Endodermal cell (in vitro differentiated cells): ENCODE results near the gene TFEC. TPM values are rescaled to one million over a fixed set of nuclear protein-coding genes. Genes with fewer than 3 reads are reported as not detected.
A peak's percentile ranks its signal among the peaks of the same experiment; 100 is the strongest.

Experiments used
- DNase-seq: peaks from one replicate; pipeline ENCODE4 v3.0.0-alpha.2; 2017
- H3K27ac ChIP-seq: 2 replicates; pipeline ENCODE4 v1.5.1; 2013; ENCODE audit warnings: mild to moderate bottlenecking, low read depth, low read length, moderate library complexity
- H3K27me3 ChIP-seq: 2 replicates; pipeline ENCODE4 v1.6.1; 2013; ENCODE audit warnings: mild to moderate bottlenecking, low read length, moderate library complexity; ENCODE audit not compliant: insufficient read depth, control insufficient read depth, poor library complexity, severe bottlenecking
- H3K36me3 ChIP-seq: 2 replicates; pipeline ENCODE4 v1.7.0; 2013; ENCODE audit warnings: mild to moderate bottlenecking, low read length, moderate library complexity; ENCODE audit not compliant: control insufficient read depth, insufficient read depth
- H3K4me1 ChIP-seq: one replicate; pipeline ENCODE4 v1.7.0; 2013; ENCODE audit warnings: low read length; ENCODE audit not compliant: control insufficient read depth, insufficient read depth
- H3K4me3 ChIP-seq: 2 replicates; pipeline ENCODE4 v1.5.1; 2013; ENCODE audit warnings: mild to moderate bottlenecking, low read length, moderate library complexity
- H3K9ac ChIP-seq: 2 replicates; pipeline ENCODE4 v1.6.1; 2013; ENCODE audit warnings: mild to moderate bottlenecking, low read length, moderate library complexity; ENCODE audit not compliant: poor library complexity, severe bottlenecking; ENCODE audit errors: extremely low read depth
- H3K9me3 ChIP-seq: 2 replicates; pipeline ENCODE4 v1.6.1; 2013; ENCODE audit warnings: mild to moderate bottlenecking, low read length, moderate library complexity; ENCODE audit not compliant: control insufficient read depth
- H3K27ac Mint-ChIP-seq: 2 replicates; pipeline ENCODE4 v1.8.0; 2020; ENCODE audit warnings: mixed read lengths
- H3K27me3 Mint-ChIP-seq: 2 replicates; pipeline ENCODE4 v1.8.0; 2021; ENCODE audit warnings: mild to moderate bottlenecking, mixed read lengths; ENCODE audit not compliant: insufficient read depth
- H3K36me3 Mint-ChIP-seq: 2 replicates; pipeline ENCODE4 v1.8.0; 2020; ENCODE audit warnings: low read depth, mixed read lengths
- H3K4me1 Mint-ChIP-seq: 2 replicates; pipeline ENCODE4 v1.8.0; 2020; ENCODE audit warnings: mixed read lengths
- H3K4me3 Mint-ChIP-seq: 2 replicates; pipeline ENCODE4 v1.8.0; 2020; ENCODE audit warnings: mild to moderate bottlenecking, moderate library complexity, mixed read lengths
- H3K9me3 Mint-ChIP-seq: 2 replicates; pipeline ENCODE4 v1.8.0; 2020; ENCODE audit warnings: mild to moderate bottlenecking, mixed read lengths
- WGBS, 2 experiments: methylation state at CpG; one replicate each; pipeline versions ENCODE4 v1.1.5 to v1.1.7; 2013; ENCODE audit warnings: missing lambda C conversion rate in 2 of 2, mixed read lengths in 1 of 2; ENCODE audit not compliant: insufficient coverage in 1 of 2, insufficient read length in 1 of 2; 5-methylcytosine and 5-hydroxymethylcytosine counted together
- total RNA-seq, 2 donors: library from RNA; stranded (reverse); fragmentation: NEBNext Ultra II Directional in 1 of 2; extraction: Animal tissue kit (Norgen Biotek cat#: 25700) in 1 of 2; gene quantifications; 2 replicates in 1 of 2; 3 replicates in 1 of 2; pipeline ENCODE4 v1.2.1, GENCODE V29; 2021
- TF ChIP-seq, protein P1 (sequence below): fragments of 200-600 bp; sonication (generic); conservative IDR thresholded peaks from 2 replicates; pipeline ENCODE4 v1.5.0; 2021; ENCODE audit warnings: antibody characterized with exemption, mild to moderate bottlenecking

TFEC gene
- total RNA-seq, 2 donors from 2014 or later = not detected

DNA sequence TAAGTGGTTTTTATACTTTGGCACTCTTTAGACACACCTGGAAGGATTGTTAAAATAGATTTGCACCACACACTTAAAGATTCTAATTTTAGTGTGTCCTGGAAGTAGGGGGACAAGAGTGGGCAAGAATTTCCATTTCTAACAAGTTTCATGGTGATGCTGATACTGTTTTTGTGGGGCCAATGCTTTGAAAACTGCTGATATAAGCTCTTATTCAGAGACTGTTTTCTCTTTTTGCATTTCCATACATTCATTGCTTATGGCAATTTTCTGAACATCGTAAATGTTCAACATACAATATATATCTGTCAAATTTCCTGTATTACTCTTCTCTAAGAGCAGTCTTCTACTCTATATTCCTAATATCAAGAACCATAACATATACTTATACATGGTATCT is 79.0 kb downstream of the TFEC start:
- 71 to 94% methylated on average over 1 of the region's 1 CpG for WGBS, 2 experiments
- H3K4me3 ChIP-seq = no peak overlapping the region
- H3K36me3 ChIP-seq = no peaks in the 10 kb centered on the region
- H3K27me3 ChIP-seq = no peaks in the 10 kb centered on the region
- Mint-ChIP-seq H3K36me3 (no peaks in the 10 kb centered on the region), H3K4me1 (no peaks in the 10 kb centered on the region), H3K4me3 (no peak overlapping the region), H3K27me3 (no peaks in the 10 kb centered on the region), H3K27ac (no peak overlapping the region), H3K9me3 (no peaks in the 10 kb centered on the region)
- H3K27ac ChIP-seq = no peak overlapping the region
- no peak overlapping the region for H3K9ac ChIP-seq
- no peaks in the 10 kb centered on the region for H3K4me1 ChIP-seq
- no peak for DNase-seq
- H3K9me3 ChIP-seq = no peaks in the 10 kb centered on the region
- TF ChIP-seq, protein P1, sequence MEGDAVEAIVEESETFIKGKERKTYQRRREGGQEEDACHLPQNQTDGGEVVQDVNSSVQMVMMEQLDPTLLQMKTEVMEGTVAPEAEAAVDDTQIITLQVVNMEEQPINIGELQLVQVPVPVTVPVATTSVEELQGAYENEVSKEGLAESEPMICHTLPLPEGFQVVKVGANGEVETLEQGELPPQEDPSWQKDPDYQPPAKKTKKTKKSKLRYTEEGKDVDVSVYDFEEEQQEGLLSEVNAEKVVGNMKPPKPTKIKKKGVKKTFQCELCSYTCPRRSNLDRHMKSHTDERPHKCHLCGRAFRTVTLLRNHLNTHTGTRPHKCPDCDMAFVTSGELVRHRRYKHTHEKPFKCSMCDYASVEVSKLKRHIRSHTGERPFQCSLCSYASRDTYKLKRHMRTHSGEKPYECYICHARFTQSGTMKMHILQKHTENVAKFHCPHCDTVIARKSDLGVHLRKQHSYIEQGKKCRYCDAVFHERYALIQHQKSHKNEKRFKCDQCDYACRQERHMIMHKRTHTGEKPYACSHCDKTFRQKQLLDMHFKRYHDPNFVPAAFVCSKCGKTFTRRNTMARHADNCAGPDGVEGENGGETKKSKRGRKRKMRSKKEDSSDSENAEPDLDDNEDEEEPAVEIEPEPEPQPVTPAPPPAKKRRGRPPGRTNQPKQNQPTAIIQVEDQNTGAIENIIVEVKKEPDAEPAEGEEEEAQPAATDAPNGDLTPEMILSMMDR = no peak

DNA sequence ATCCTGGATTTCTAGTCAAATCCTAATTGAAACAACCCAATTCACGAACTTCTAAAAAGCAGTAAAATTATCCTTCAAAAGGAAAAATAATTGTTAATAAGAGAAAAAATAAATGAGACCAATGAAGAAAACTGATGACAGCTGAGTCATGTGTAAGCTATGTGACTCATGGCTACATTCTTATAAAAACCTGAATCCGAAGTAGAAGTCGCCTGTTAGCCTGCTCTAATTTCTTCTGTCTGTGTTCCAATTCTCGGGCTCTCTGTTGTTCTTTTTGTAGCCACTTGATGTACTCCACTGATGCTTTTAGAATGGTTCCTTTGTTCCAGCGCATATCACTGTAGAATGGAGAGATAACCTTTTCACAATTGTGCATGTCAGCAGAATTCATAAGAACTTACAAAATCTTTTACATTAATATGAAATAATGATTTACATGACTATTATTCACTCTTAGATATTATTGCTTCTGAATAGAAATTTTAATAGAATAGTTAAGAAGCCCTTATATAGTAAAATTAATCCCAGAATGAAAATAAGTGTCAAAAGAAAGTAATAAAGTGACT is 88.8 kb downstream of the TFEC start:
- no peaks in the 10 kb centered on the region for H3K36me3 ChIP-seq
- H3K4me1 Mint-ChIP-seq = no peaks in the 10 kb centered on the region
- H3K36me3 Mint-ChIP-seq = no peaks in the 10 kb centered on the region
- 86 to 90% methylated on average over 2 to 4 of the region's 5 CpGs for WGBS, 2 experiments
- no peaks in the 10 kb centered on the region for H3K9me3 Mint-ChIP-seq
- H3K4me1 ChIP-seq = no peaks in the 10 kb centered on the region
- no peaks in the 10 kb centered on the region for H3K27me3 ChIP-seq
- TF ChIP-seq, protein P1 = no peak
- no peak overlapping the region for H3K4me3 Mint-ChIP-seq
- H3K27ac ChIP-seq = no peak overlapping the region
- H3K4me3 ChIP-seq = no peak overlapping the region
- no peaks in the 10 kb centered on the region for H3K27me3 Mint-ChIP-seq
- no peaks in the 10 kb centered on the region for H3K9me3 ChIP-seq
- no peak overlapping the region for H3K9ac ChIP-seq
- H3K27ac Mint-ChIP-seq = no peak overlapping the region
- no peak for DNase-seq

DNA sequence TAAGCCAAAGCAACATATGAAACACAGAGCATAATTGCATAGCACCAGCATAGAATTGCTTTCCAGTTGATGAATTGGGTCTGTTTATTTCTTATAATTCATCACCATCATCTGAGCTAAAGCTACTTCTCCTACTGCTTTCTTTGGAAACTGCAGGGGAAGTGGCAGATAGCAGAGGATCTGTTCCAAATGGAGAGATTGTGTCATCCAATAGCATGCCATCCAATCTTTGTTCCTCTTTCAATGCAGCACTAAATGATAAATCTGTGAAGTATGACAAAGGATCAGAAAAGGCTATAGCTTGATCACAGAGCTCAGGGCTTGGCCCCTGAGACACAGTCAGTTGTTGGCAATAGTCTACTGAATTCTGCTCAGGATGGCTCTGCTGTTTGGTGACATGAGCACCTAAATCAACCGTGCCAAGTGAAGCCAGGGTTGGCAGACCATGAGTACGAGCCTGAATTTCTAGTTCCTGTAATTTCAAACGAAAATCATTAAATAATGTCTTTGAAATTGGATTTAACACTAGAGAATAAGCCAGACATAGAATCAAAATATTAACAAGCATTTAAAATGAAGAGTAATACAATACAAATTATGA is 90.0 kb downstream of the TFEC start:
- Mint-ChIP-seq H3K4me3 (no peak overlapping the region), H3K9me3 (no peaks in the 10 kb centered on the region), H3K27ac (no peak overlapping the region), H3K4me1 (no peaks in the 10 kb centered on the region), H3K27me3 (no peaks in the 10 kb centered on the region), H3K36me3 (no peaks in the 10 kb centered on the region)
- 86 to 100% methylated on average over 1 to 2 of the region's 3 CpGs for WGBS, 2 experiments
- no peak overlapping the region for H3K27ac ChIP-seq
- DNase-seq = no peak
- no peaks in the 10 kb centered on the region for H3K36me3 ChIP-seq
- H3K27me3 ChIP-seq = no peaks in the 10 kb centered on the region
- no peaks in the 10 kb centered on the region for H3K4me1 ChIP-seq
- no peak overlapping the region for H3K4me3 ChIP-seq
- no peak overlapping the region for H3K9ac ChIP-seq
- no peaks in the 10 kb centered on the region for H3K9me3 ChIP-seq
- TF ChIP-seq, protein P1 = peak; percentile 16
